ENCODE results near the gene C11orf65.

The C11orf65 gene

DNA sequence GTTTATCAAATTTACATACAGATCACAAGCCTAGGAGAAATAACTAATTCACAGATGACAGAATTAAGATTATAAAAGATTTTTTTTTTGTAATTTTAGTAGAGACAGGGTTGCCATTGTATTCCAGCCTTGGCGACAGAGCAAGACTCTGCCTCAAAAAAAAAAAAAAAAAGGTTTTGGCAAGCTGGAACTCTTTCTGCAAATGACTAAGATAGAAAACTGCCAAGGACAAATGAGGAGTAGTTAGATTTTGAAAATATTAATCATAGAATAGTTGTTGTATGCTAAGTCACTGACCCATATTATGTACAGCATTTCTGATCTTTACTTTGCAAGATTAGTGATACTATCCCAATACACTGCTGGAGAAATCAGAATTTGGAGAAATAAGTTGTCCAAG is 99.2 kb downstream of the C11orf65 start:
- DNase-seq = no peak

GRCh38 chr11:108364159-108364558 is 103.2 kb downstream of the C11orf65 start:
- DNase-seq = no peak

DNA sequence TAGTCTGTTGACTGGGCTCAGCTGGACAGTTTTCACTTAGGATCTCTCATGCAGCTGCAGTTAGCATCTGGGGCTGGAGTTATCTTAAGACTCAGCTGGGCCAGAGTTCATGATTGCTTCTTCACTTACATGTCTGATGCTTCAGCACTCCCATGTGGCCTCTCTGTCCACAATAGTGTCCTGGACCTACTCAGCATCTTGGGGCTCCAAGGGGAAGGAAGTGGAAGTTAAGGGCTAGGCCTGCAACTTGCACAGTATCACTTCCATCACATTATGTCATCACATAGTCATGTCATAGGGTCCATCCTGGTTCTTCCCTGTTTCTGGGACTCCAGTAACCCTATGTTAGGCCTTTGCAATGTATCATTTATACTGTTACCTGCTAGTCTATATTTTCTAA is 115.9 kb downstream of the C11orf65 start:
- no peak for DNase-seq

- DNase-seq = no peak
Measured at GRCh38 chr11:108346451-108346850, 120.9 kb downstream of the C11orf65 start.

- DNase-seq = no peak
Measured at GRCh38 chr11:108345767-108346166, 121.6 kb downstream of the C11orf65 start.

DNA sequence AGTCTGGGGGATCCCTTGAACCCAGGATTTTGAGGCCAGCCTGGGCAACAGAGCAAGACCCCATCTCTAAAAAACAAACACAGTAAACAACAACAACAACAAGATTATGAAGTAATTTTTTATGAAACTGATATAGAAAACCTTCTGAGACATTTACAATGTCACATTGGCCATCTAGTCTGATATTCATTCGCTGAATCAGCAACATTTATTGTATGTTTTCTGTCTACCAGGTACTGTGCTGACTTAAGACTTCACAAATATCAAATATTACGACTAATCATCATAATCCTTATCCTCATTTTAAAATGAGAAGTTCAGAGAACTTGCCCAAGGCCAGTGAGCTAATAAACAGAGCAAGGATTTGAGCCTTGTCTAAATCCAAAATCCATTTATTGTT is 123.6 kb downstream of the C11orf65 start:
- no peak for DNase-seq

DNA sequence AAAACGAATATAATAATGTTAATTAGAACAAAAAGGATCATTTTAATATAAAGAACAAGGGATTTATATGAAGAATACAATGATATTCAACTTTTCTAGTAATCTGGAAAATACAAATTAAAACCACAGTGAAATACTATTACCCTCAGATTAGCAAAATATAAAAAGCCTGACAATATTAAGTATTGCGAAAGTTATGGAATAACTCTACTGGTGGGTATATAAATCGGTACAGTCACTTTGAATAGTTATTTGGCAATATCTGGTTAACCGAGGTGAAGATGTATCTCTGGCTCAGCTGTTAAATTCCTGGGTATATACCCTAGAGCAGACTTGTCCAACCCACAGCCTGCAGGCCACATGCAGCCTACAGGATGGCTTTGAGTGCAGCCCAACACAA is 125.7 kb downstream of the C11orf65 start:
- no peak for DNase-seq

DNA sequence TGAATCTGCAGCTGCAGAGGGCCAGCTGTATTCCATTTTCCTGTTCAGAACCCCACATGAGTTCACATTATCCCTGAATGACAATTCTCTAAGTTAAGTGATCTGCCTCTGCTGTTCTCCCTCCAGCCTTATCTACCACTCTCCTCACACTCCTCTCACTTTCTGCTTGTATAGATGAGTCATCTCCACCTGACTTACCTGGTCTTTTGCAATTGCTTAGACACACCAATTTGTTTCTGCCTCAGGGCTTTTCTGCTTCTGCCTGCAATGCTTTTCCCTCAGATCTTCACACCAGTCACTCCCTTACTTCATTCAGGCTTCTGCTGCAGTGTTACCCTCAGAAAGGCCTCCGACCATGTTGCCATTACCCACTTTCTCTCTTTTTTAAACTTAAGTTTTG is 126.4 kb downstream of the C11orf65 start:
- no peak for DNase-seq

GRCh38 chr11:108338750-108339149 is 128.6 kb downstream of the C11orf65 start:
- no peak for DNase-seq

DNA sequence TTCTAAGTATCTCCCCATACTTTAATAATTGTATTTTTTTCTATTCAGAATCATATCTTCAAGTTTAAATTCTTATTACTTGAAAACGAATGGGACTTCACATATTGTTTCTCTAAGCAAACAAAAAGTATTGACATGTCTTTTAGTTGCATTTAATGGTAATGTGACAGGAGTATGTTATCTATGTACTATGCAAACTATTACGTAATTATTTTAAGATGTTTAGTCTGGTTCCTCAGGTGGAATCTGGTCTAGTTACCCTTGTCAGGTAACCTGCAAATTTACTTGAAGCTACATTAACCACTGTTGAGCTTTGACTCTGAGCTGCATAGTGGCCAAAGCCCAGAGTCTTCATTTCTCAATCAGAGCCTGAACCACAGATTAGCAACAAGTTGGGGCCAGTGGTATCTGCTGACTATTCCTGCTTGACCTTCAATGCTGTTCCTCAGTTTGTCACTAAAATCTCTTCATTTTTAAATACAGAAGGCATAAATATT is 133.9 kb downstream of the C11orf65 start:
- no peak for DNase-seq
